Left ventricle myocardium inferior (tissue), 1 donor: Measurements from ENCODE around the gene FRYL. TPM values are rescaled to one million over a fixed set of nuclear protein-coding genes. Genes with fewer than 3 reads are reported as not detected.

Source experiments
- DNase-seq: peaks from one replicate; pipeline ENCODE4 v3.0.0-alpha.2; 2020
- H3K27ac ChIP-seq: fragments of 200-600 bp; replicated peaks from 2 replicates; pipeline ENCODE4 v1.8.0; 2021
- H3K27me3 ChIP-seq: fragments of 200-600 bp; 2 replicates; pipeline ENCODE4 v1.8.0; 2021; ENCODE audit warnings: low read depth
- H3K36me3 ChIP-seq: fragments of 200-600 bp; 2 replicates; pipeline ENCODE4 v1.8.0; 2021
- H3K4me1 ChIP-seq: fragments of 200-600 bp; 2 replicates; pipeline ENCODE4 v1.8.0; 2021
- H3K4me3 ChIP-seq: fragments of 200-600 bp; 2 replicates; pipeline ENCODE4 v1.8.0; 2021; ENCODE audit warnings: mild to moderate bottlenecking, moderate library complexity
- H3K9me3 ChIP-seq: fragments of 200-600 bp; replicated peaks from 2 replicates; pipeline ENCODE4 v1.8.0; 2021
- CTCF ChIP-seq: fragments of 200-600 bp; IDR thresholded peaks from 2 replicates; pipeline ENCODE4 v1.8.0; 2021; ENCODE audit warnings: antibody characterized with exemption, mild to moderate bottlenecking, borderline replicate concordance
- intact Hi-C: fragments of 100-400 bp; cut with micrococcal nuclease; formaldehyde crosslinking; loops from one replicate; pipeline ENCODE4 v1.11.0; 2022
- total RNA-seq: library from RNA; stranded (reverse); fragmentation: NEBNext Ultra II Directional; extraction: Animal tissue kit (Norgen Biotek cat#: 25700); gene quantifications from one replicate; pipeline ENCODE4 v1.2.1, GENCODE V29; 2021
- donor health status: DM: no; HTN: yes; CAD: no; lungs with severe emphysema.

The FRYL gene
- total RNA-seq, 1 donor from 2014 or later: 33.2 TPM

- intact Hi-C loops: no loop called here
- no peak overlapping the region for H3K27ac ChIP-seq
- no peak overlapping the region for H3K4me3 ChIP-seq
- no peaks in the 10 kb centered on the region for H3K9me3 ChIP-seq
- TF ChIP-seq CTCF: no peak
- peaks cover 19% of the 10 kb centered on the region for H3K36me3 ChIP-seq
- H3K4me1 ChIP-seq: no peaks in the 10 kb centered on the region
- no peaks in the 10 kb centered on the region for H3K27me3 ChIP-seq
- no peak for DNase-seq
These were observed 73.3 kb downstream of the FRYL start for GRCh38 chr4:48706736-48707135.

GRCh38 chr4:48705609-48706008 lies 74.5 kb downstream of the FRYL start:
- intact Hi-C loops: no loop called here
- H3K4me1 ChIP-seq: no peaks in the 10 kb centered on the region
- H3K9me3 ChIP-seq: no peaks in the 10 kb centered on the region
- no peaks in the 10 kb centered on the region for H3K27me3 ChIP-seq
- no peak overlapping the region for H3K27ac ChIP-seq
- H3K36me3 ChIP-seq: peaks cover 19% of the 10 kb centered on the region
- no peak overlapping the region for H3K4me3 ChIP-seq
- DNase-seq: no peak
- no peak for TF ChIP-seq CTCF

- intact Hi-C loops: no loop called here
- Histone ChIP-seq H3K36me3 (peaks cover 11% of the 10 kb centered on the region), H3K4me1 (peaks cover 7% of the 10 kb centered on the region), H3K9me3 (no peaks in the 10 kb centered on the region), H3K4me3 (no peak overlapping the region), H3K27ac (no peak overlapping the region), H3K27me3 (no peaks in the 10 kb centered on the region)
- DNase-seq: no peak
- no peak for TF ChIP-seq CTCF
These were observed 75.8 kb downstream of the FRYL start for GRCh38 chr4:48704091-48704802.

GRCh38 chr4:48699475-48699874 lies 80.6 kb downstream of the FRYL start:
- H3K36me3 ChIP-seq: no peaks in the 10 kb centered on the region

More at GRCh38 chr4:48699475-48699874, 80.6 kb downstream of the FRYL start:
- no peaks in the 10 kb centered on the region for H3K27me3 ChIP-seq
- DNase-seq: no peak
- no peak overlapping the region for H3K4me3 ChIP-seq
- intact Hi-C loops: no loop called here
- no peak overlapping the region for H3K27ac ChIP-seq
- peaks cover 27% of the 10 kb centered on the region for H3K4me1 ChIP-seq
- no peaks in the 10 kb centered on the region for H3K9me3 ChIP-seq
- TF ChIP-seq CTCF: no peak
